NCI-H526 treated with DMSO at 0.1 percent for 48 hours (cell line): ENCODE results near the gene POM121L12.

Experiments
- DNase-seq: peaks from one replicate; lab custom pipeline; 2025; lab: John Stamatoyannopoulos, UW

Gene POM121L12

GRCh38 chr7:53035499-53036412 is at the start of gene POM121L12:
Gene POM121L12, plus strand, starts transcription at chr7:53035633. Its CDS starts 39 bp downstream, at chr7:53035672.
- DNase-seq, result no peak

GRCh38 chr7:52992001-52992400 is 43.4 kb upstream of the POM121L12 start:
- DNase-seq, result no peak

DNA sequence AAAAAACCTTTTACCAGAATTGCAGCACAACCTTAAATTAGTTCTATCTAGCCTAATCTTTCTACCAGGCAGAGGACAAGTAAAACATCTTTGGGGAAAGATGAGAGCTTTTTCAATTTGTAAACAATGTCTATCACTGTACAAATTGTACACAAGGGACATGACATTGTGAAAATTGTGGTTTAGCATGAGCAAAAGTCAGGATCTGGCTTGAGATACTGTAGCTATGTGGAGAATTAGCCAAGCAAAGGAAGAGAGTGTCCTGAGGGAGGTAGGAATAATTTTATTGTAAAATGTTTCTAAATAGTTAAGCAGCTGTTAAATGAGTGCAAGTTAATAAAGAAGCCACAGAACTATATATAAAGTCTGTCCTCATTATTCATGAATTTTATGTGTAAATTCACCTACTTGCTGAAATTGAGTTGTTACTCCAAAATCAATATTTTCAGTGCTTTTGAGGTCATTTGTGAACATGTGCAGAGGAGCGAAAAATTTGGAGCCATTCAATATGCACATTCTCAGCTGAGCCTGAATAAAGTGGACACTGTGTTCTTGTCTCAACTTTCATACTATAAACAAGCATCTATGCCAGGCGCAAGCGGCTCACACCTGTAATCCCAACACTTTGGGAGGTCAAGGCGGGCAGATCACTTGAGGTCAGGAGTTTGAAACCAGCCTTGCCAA is 42.8 kb upstream of the POM121L12 start:
- DNase-seq, result no peak

DNA sequence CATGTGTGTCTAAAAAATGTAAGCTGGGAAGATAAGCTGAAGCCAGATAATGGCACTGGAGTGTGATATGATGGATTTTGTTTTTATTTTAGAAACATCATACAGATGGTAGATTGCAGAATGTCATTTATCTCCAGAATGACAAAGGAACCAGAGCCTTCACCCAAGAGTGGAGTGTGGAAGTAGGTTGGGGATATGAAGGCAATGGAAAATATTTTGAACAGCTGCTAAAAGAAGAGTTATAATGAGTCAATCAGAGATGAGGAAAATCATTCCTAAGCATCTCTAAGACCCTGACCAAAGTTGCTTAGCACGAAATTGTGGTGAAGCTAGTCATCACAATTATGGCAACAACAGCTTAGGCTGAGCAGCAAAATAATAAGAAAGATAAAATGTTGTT is 39.8 kb upstream of the POM121L12 start:
- no peak for DNase-seq

GRCh38 chr7:53001221-53001620 is 34.2 kb upstream of the POM121L12 start:
- no peak for DNase-seq

DNA sequence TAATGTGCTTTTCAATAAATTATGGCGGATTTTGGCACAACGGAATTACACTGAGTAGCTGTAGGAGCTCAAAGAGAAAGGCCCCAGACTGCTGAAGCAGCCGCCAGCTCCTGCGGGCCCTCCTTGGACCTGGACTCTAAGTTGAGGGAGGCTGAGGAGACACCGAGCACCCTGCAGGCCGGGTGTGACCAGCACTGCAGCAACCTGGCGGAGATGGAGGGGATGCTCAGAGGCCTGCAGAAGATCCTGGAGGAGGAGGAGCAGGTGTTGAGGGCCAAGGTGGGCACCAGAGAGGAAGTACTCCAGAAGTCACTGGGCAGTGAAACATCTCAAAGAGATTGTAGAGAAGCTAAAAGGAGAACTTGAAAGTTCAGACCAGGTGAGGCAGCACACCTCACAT is 33.0 kb upstream of the POM121L12 start:
- no peak for DNase-seq

GRCh38 chr7:53003653-53004445 is 31.6 kb upstream of the POM121L12 start:
- no peak for DNase-seq

- DNase-seq, result no peak
These were observed 21.5 kb upstream of the POM121L12 start for GRCh38 chr7:53013925-53014324.

- no peak for DNase-seq
These were observed 20.0 kb upstream of the POM121L12 start for GRCh38 chr7:53015463-53015862.

- DNase-seq, result no peak
These were observed 12.5 kb upstream of the POM121L12 start for GRCh38 chr7:53022893-53023292.

GRCh38 chr7:53048638-53049037 is 13.2 kb downstream of the POM121L12 start:
- DNase-seq, result no peak

DNA sequence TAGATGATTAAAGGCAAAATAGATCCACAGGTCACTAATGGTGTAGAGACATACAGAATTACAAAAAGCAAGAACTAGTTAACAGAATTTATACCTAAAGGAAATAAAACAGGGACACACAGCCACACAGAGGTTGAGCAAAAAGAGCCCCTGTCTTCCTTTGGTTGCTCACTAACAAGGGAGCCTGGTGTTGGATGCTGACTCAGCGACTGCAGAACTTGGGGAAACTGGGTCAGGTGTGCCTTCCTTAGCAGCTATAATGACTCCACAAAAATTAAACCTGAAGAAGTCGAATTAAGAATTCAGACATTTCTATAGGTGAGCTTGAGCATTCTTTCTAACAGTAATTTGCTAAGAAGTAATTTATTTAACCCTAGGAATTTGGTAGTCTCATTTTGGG is 15.0 kb downstream of the POM121L12 start:
- no peak for DNase-seq

DNA sequence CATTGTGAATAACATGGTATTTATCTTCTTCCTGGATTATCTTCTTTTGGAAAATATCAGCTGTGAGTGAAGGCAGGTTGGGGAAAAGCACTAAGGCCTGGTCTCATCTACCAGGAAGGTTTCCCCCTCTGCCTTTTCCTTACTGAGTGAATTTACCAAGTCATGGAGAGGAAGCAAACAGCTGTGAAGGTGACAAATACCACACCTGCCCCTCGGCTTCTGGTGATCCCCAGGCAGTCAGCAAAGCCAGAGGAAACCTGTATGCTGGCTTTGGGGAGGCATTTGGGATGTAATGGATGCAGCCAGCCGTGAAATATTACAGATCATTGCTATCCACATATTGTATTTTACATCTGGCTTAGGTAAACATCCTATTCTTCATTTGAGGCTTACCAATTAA is 24.2 kb downstream of the POM121L12 start:
- no peak for DNase-seq

- DNase-seq, result no peak
These were observed 24.6 kb downstream of the POM121L12 start for GRCh38 chr7:53060066-53060465.

GRCh38 chr7:53062796-53063195 is 27.4 kb downstream of the POM121L12 start:
- DNase-seq, result no peak

GRCh38 chr7:53068673-53069072 is 33.2 kb downstream of the POM121L12 start:
- no peak for DNase-seq

DNA sequence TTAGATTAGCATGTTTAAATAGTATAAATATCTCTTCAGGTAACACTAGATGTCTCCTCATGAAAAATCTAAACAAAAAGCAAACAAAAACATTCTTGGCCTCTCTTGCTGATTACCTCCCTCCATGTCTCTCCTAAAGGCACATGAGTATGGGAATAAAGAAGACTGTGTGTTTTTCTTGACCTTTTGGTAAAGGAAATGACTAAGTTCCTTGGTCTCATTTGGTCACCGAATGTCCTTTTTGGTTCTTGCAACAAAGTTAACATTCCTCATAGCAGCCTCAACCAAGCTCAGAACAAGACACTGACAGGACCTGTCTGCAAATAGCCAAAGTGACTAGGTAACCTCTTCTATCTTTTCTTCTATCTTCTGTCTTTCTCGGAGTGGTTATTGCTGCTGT is 35.5 kb downstream of the POM121L12 start:
- DNase-seq, result no peak
